Stomach (tissue), 9 donors: ENCODE data around the gene PIP4K2A. TPM values are rescaled to one million over a fixed set of nuclear protein-coding genes. Genes with fewer than 3 reads are reported as not detected.

Experiments used
- DNase-seq, 2 donors: peaks; one replicate each; pipeline versions ENCODE4 v3.0.0 to v3.0.0-alpha.2; 2013 to 2019
- H3K27ac ChIP-seq, 5 donors: fragments of 200-600 bp in 4 of 5; sonication (generic) in 4 of 5; one replicate each; pipeline ENCODE4 v1.5.1; 2013 to 2019; ENCODE audit warnings: mild to moderate bottlenecking in 1 of 5, moderate library complexity in 1 of 5
- H3K27me3 ChIP-seq, 3 donors: fragments of 200-600 bp; sonication (generic); one replicate each; pipeline ENCODE4 v1.5.1; 2017 to 2019; ENCODE audit warnings: mixed run types in 1 of 3
- H3K36me3 ChIP-seq, 4 donors: fragments of 200-600 bp; sonication (generic); 1 replicate in 3 of 4; 2 replicates in 1 of 4; pipeline ENCODE4 v1.5.1; 2016 to 2019
- H3K4me1 ChIP-seq, 4 donors: fragments of 200-600 bp; sonication (generic); one replicate each; pipeline ENCODE4 v1.5.1; 2016 to 2019
- H3K4me3 ChIP-seq, 4 donors: fragments of 200-600 bp; sonication (generic) in 3 of 4; one replicate each; pipeline ENCODE4 v1.5.1; 2016 to 2019; ENCODE audit warnings: mild to moderate bottlenecking in 1 of 4
- H3K9me3 ChIP-seq, 4 donors: fragments of 200-600 bp; sonication (generic); one replicate each; pipeline ENCODE4 v1.5.1; 2016 to 2019
- CTCF ChIP-seq, 7 experiments: fragments of 450-650 bp in 4 of 7; fragments of 200-600 bp in 3 of 7; sonication (generic) in 3 of 7; IDR thresholded peaks; one replicate each; pipeline ENCODE4 v1.5.1; 2016 to 2019; ENCODE audit warnings: antibody characterized with exemption in 7 of 7, control low read depth in 2 of 7, mild to moderate bottlenecking in 1 of 7
- EP300 ChIP-seq: sonication (generic); formaldehyde crosslinking; IDR thresholded peaks from one replicate; pipeline ENCODE4 v1.6.1; 2017; ENCODE audit warnings: antibody characterized with exemption
- POLR2A ChIP-seq, 4 donors: fragments of 450-650 bp; IDR thresholded peaks; one replicate each; pipeline ENCODE4 v1.6.1; 2016; ENCODE audit warnings: antibody characterized with exemption in 4 of 4, control low read depth in 2 of 4, mild to moderate bottlenecking in 1 of 4, moderate library complexity in 1 of 4
- POLR2AphosphoS5 ChIP-seq, 3 donors: sonication (generic); formaldehyde crosslinking; IDR thresholded peaks; one replicate each; pipeline ENCODE4 v1.6.1; 2016; ENCODE audit warnings: antibody characterized with exemption in 3 of 3
- WGBS, 5 donors: extraction: QIAGEN DNeasy Blood & Tissue Kit in 3 of 5; methylation state at CpG; one replicate each; pipeline versions ENCODE4 v1.1.5 to v1.1.7; 2013 to 2018; 5-methylcytosine and 5-hydroxymethylcytosine counted together
- intact Hi-C: fragments of 100-400 bp; cut with DNase I; formaldehyde crosslinking; loops from one replicate; pipeline ENCODE4 v1.15.1; 2023; ENCODE audit warnings: low total_unique reads
- polyA plus RNA-seq, 3 donors: library from polyadenylated mRNA; stranded (reverse); fragments of 200-250 nt; gene quantifications; one replicate each; pipeline ENCODE4 v1.2.3, GENCODE V29; 2013
- total RNA-seq, 5 donors: library from RNA; depleted of rRNA; stranded (reverse); fragments of >200 nt; gene quantifications; one replicate each; pipeline versions ENCODE4 v1.1.0 to v1.2.3, GENCODE V29; 2014 to 2016
- donor health status: healthy with polysubstance abuse.
- donor health status: Bipolar disorder and iron deficiency.
- donor health status: healthy.

PIP4K2A gene
- total and polyA plus RNA-seq, 8 donors: 6.7 to 61.3 (median 13.6) TPM

- H3K27me3 ChIP-seq: no peaks in the 10 kb centered on the region
- intact Hi-C loops: no loop called here
Measured at GRCh38 chr10:22599636-22600228, 114.6 kb downstream of the PIP4K2A start.

GRCh38 chr10:22599048-22599561, 115.3 kb downstream of the PIP4K2A start:
- H3K9me3 ChIP-seq: no peaks in the 10 kb centered on the region
- peaks cover 0 to 37% (median 9%) of the 10 kb centered on the region in 4 donors for H3K4me1 ChIP-seq
- no peak overlapping the region for H3K4me3 ChIP-seq
- DNase-seq: no peak
- TF ChIP-seq POLR2A (IDR thresholded peaks at IDR 0.05) (no peak), EP300 (no peak), POLR2AphosphoS5 (IDR thresholded peaks at IDR 0.05) (no peak), CTCF (IDR thresholded peaks at IDR 0.05) (no peak)
- peaks cover 0 to 16% (median 5%) of the 10 kb centered on the region in 4 donors for H3K36me3 ChIP-seq
- H3K27me3 ChIP-seq: no peaks in the 10 kb centered on the region
- 59 to 75% (median 68%) methylated on average over 4 of the region's 4 CpGs for WGBS, 5 donors
- no peak overlapping the region for H3K27ac ChIP-seq
- intact Hi-C loops: no loop called here

More at GRCh38 chr10:22599636-22600228, 114.6 kb downstream of the PIP4K2A start:
- no peak for DNase-seq
- Histone ChIP-seq H3K36me3 (peaks cover 0 to 16% (median 5%) of the 10 kb centered on the region in 4 donors), H3K4me3 (no peak overlapping the region), H3K9me3 (no peaks in the 10 kb centered on the region), H3K4me1 (peaks cover 0 to 41% (median 11%) of the 10 kb centered on the region in 4 donors), H3K27ac (no peak overlapping the region)
- 77 to 86% (median 85%) methylated on average over 11 of the region's 11 CpGs for WGBS, 5 donors
- TF ChIP-seq POLR2A (IDR thresholded peaks at IDR 0.05) (no peak), EP300 (no peak), CTCF (IDR thresholded peaks at IDR 0.05) (no peak)

GRCh38 chr10:22598478-22598877, 115.9 kb downstream of the PIP4K2A start:
- Histone ChIP-seq H3K9me3 (no peaks in the 10 kb centered on the region), H3K4me1 (peaks cover 0 to 42% (median 12%) of the 10 kb centered on the region in 4 donors), H3K36me3 (peaks cover 0 to 16% (median 5%) of the 10 kb centered on the region in 4 donors), H3K27ac (peak overlapping the region in 2 of 5 donors; percentile 6 to 15), H3K4me3 (no peak overlapping the region), H3K27me3 (no peaks in the 10 kb centered on the region)
- intact Hi-C loops: no loop called here
- WGBS, 5 donors: 82 to 86% (median 85%) methylated on average over 3 of the region's 3 CpGs
- no peak for DNase-seq
- TF ChIP-seq POLR2A (IDR thresholded peaks at IDR 0.05) (no peak), POLR2AphosphoS5 (IDR thresholded peaks at IDR 0.05) (no peak), EP300 (no peak)

- Histone ChIP-seq H3K4me3 (no peak overlapping the region), H3K9me3 (no peaks in the 10 kb centered on the region), H3K4me1 (peaks cover 0 to 42% (median 12%) of the 10 kb centered on the region in 4 donors), H3K27ac (peak overlapping the region in 2 of 5 donors; percentile 3 to 39), H3K36me3 (peaks cover 0 to 16% (median 5%) of the 10 kb centered on the region in 4 donors), H3K27me3 (no peaks in the 10 kb centered on the region)
- DNase-seq: peak in 1 of 2 donors; percentile 51
- 37 to 67% (median 49%) methylated on average over 5 of the region's 5 CpGs for WGBS, 5 donors
- no peak for TF ChIP-seq CTCF (IDR thresholded peaks at IDR 0.05)
- TF ChIP-seq POLR2A (IDR thresholded peaks at IDR 0.05): no peak
- no peak for TF ChIP-seq EP300
- TF ChIP-seq POLR2AphosphoS5 (IDR thresholded peaks at IDR 0.05): no peak
- intact Hi-C loops: no loop called here
Measured at GRCh38 chr10:22597138-22597537, 117.2 kb downstream of the PIP4K2A start.
